ENCODE measurements around the gene SEC22C.
"Not testable (repeated sequence)": the region's sequence is repeated elsewhere in the genome, so short reads cannot be mapped to it uniquely, and the experiment has no call there.

Gene SEC22C

GRCh38 chr3:42579346-42579745 lies 2.4 kb downstream of the SEC22C start:
- not testable (repeated sequence) for FAIRE-seq

- no peak for FAIRE-seq
Measured at GRCh38 chr3:42578054-42578453, 3.7 kb downstream of the SEC22C start.

- FAIRE-seq, result no peak
Measured at GRCh38 chr3:42575137-42575741, 6.5 kb downstream of the SEC22C start.

- no peak for FAIRE-seq
Measured at GRCh38 chr3:42572278-42572677, 9.5 kb downstream of the SEC22C start.

- no peak for FAIRE-seq
Measured at GRCh38 chr3:42569593-42570142, 12.1 kb downstream of the SEC22C start.

GRCh38 chr3:42562047-42562907 lies 19.5 kb downstream of the SEC22C start:
- no peak for FAIRE-seq

- FAIRE-seq, result no peak
Measured at GRCh38 chr3:42557854-42558253, 23.9 kb downstream of the SEC22C start.

GRCh38 chr3:42556817-42557216 lies 24.9 kb downstream of the SEC22C start:
- FAIRE-seq, result not testable (repeated sequence)

- FAIRE-seq, result no peak
Measured at GRCh38 chr3:42556089-42556632, 25.6 kb downstream of the SEC22C start.

GRCh38 chr3:42552830-42553229 lies 28.9 kb downstream of the SEC22C start:
- no peak for FAIRE-seq

GRCh38 chr3:42550250-42550649 lies 31.5 kb downstream of the SEC22C start:
- FAIRE-seq, result no peak

- FAIRE-seq, result no peak
Measured at GRCh38 chr3:42549131-42549530, 32.6 kb downstream of the SEC22C start.

- no peak for FAIRE-seq
Measured at GRCh38 chr3:42547401-42547945, 34.3 kb downstream of the SEC22C start.

GRCh38 chr3:42546691-42547213 lies 35.0 kb downstream of the SEC22C start:
- no peak for FAIRE-seq

- no peak for FAIRE-seq
Measured at GRCh38 chr3:42545284-42545900, 36.4 kb downstream of the SEC22C start.

GRCh38 chr3:42544492-42545283 lies 37.1 kb downstream of the SEC22C start:
- FAIRE-seq, result no peak

GRCh38 chr3:42541079-42541478 lies 40.7 kb downstream of the SEC22C start:
- FAIRE-seq, result no peak

GRCh38 chr3:42539871-42540714 lies 41.7 kb downstream of the SEC22C start:
- FAIRE-seq, result no peak

GRCh38 chr3:42537350-42537749 lies 44.4 kb downstream of the SEC22C start:
- FAIRE-seq, result no peak

GRCh38 chr3:42535981-42536784 lies 45.6 kb downstream of the SEC22C start:
- no peak for FAIRE-seq

All from A204.1 (cell line).